HG03097 (cell line): ENCODE results near the gene PPEF1.

Experiments used
- ATAC-seq: cut with Tn5 transposase; IDR thresholded peaks from one replicate; pipeline ENCODE4 v1.9.1; 2021; ENCODE audit not compliant: unreplicated experiment, low FRiP score

PPEF1 gene

DNA sequence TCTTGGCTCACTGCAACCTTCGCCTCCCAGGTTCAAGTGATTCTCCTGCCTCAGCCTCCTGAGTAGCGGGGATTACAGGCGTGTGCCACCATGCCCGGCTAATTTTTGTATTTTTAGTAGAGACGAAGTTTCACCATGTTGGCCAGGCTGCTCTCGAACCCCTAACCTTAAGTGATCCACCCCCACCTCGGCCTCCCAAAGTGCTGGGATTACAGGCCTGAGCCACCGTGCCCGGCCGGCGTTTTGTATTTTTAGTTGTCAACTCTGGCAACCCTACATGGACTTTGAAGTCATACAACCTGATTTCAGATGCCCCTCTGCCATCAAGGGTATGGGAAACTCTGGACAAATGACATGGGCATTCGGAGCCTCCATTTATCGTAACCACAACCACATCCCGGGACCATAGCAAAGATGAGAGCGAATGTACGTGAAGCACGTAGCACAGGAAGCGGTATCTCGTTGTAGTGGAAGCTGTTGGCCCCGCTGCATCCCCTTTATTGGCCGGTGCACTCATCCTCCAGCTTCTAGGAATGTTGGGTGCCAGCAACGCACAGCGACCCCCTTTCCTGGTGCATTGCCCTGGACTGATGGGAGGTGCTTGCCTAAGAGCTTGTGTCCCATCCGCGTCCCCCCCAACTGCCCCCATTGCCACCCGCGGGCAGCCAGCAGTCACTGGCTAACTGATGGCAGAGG lies 167.3 kb downstream of the PPEF1 start:
- no peak for ATAC-seq

DNA sequence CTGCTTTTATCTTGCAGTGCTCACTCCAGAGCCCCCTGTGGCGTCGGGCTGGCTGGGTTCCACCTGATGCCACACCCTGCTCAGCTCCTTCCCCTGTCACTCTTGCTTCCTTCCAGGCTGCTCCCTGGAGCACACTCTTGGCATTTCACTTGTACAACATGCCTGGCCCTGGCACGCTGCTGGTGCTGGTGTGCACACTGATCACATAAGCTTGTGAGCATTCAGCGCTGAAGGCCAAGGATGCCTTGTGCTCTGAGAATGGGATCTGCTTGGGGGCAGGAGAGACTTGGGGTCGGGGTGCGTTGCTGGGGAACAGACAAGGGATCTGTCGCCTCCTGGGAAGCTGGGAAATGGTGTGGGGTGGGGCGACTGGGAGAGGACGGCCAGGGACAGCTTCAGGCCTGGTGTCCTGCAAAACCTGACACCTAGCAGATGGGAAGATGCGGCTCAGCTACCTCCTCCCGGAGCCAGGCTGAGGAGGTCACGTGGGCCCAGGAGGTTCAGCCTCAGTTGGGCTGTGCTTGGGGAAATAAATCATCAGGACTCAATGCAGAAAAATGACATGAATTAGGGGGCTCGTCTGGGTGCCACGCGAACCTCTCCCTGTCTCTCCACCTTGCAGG lies 167.9 kb downstream of the PPEF1 start:
- ATAC-seq, result no peak

DNA sequence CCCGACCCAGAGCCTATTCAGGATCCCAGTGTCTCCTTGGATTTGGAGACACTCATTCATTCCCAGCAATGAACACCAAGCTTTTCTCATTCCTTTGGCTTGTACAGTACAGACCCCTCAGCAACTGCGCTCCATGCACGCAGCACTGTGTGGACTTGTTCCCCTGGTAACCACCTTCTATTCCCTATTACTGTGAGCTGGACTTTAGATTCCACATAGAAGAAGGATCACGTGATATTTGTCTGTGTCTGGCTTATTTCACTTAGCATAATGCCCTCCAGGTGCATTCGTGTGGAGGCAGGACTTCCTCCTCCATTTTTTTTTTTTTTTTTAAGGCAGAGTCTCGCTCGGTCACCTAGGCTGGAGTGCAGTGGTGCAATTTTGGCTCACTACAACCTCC lies 170.0 kb downstream of the PPEF1 start:
- no peak for ATAC-seq
